SK-N-SH treated with all-trans-retinoic acid at 6 μM for 48 hours (cell line): ENCODE results near the gene HSD17B1.

ENCODE experiments used
- ATAC-seq: fragments of 200-7000 bp; cut with Tn5 transposase; 3 replicates; pipeline ENCODE4 v1.9.1; 2020; ENCODE audit warnings: mild to moderate bottlenecking, moderate library complexity
- ARNTL ChIP-seq: fragments of 450-650 bp; formaldehyde crosslinking; IDR thresholded peaks from 2 replicates; pipeline ENCODE4 v1.5.0; 2020; ENCODE audit warnings: low read depth, mild to moderate bottlenecking, moderate library complexity, borderline replicate concordance
- BACH2 ChIP-seq: fragments of 250-450 bp; sonication (Bioruptor Pico); IDR thresholded peaks from 2 replicates; pipeline ENCODE4 v1.9.0; 2021; ENCODE audit warnings: mild to moderate bottlenecking, borderline replicate concordance
- CSDC2 ChIP-seq: fragments of 250-450 bp; sonication (Bioruptor Pico); IDR thresholded peaks from 2 replicates; pipeline ENCODE4 v1.5.0; 2020; ENCODE audit warnings: mild to moderate bottlenecking, moderate library complexity
- CSRNP3 ChIP-seq: fragments of 250-450 bp; sonication (Bioruptor Pico); IDR thresholded peaks from 2 replicates; pipeline ENCODE4 v1.5.1; 2021; ENCODE audit warnings: mild to moderate bottlenecking, moderate library complexity
- ESRRG ChIP-seq: fragments of 250-450 bp; sonication (Bioruptor Pico); IDR thresholded peaks from 2 replicates; pipeline ENCODE4 v1.6.1; 2021; ENCODE audit warnings: mild to moderate bottlenecking
- GLIS3 ChIP-seq: fragments of 250-450 bp; sonication (Bioruptor Pico); IDR thresholded peaks from 2 replicates; pipeline ENCODE4 v1.5.0; 2020; ENCODE audit warnings: mild to moderate bottlenecking, moderate library complexity
- ISL1 ChIP-seq: fragments of 250-450 bp; sonication (Bioruptor Pico); IDR thresholded peaks from 2 replicates; pipeline ENCODE4 v2.1.2; 2022; ENCODE audit warnings: mild to moderate bottlenecking, moderate library complexity
- OSR1 ChIP-seq: fragments of 250-450 bp; sonication (Bioruptor Pico); IDR thresholded peaks from 2 replicates; pipeline ENCODE4 v1.8.0; 2022; ENCODE audit warnings: moderate library complexity, mild to moderate bottlenecking, inconsistent platforms
- POU6F1 ChIP-seq: fragments of 250-450 bp; sonication (Bioruptor Pico); IDR thresholded peaks from 2 replicates; pipeline ENCODE4 v1.8.0; 2021; ENCODE audit warnings: low read depth, mild to moderate bottlenecking, moderate library complexity, borderline replicate concordance
- PPARA ChIP-seq: fragments of 250-450 bp; sonication (Bioruptor Pico); IDR thresholded peaks from 2 replicates; pipeline ENCODE4 v1.5.0; 2020; ENCODE audit warnings: mild to moderate bottlenecking, borderline replicate concordance
- TCF4 ChIP-seq: fragments of 250-450 bp; sonication (Bioruptor Pico); IDR thresholded peaks from 2 replicates; pipeline ENCODE4 v1.8.0; 2021; ENCODE audit warnings: mild to moderate bottlenecking, moderate library complexity, borderline replicate concordance
- TOX ChIP-seq: fragments of 250-450 bp; sonication (Bioruptor Pico); IDR thresholded peaks from 2 replicates; pipeline ENCODE4 v1.8.0; 2021; ENCODE audit warnings: mild to moderate bottlenecking, moderate library complexity, borderline replicate concordance
- ZFP3 ChIP-seq: fragments of 250-450 bp; sonication (Bioruptor Pico); IDR thresholded peaks from 2 replicates; pipeline ENCODE4 v1.5.0; 2020; ENCODE audit warnings: mild to moderate bottlenecking, moderate library complexity
- ZFP30 ChIP-seq: fragments of 450-650 bp; formaldehyde crosslinking; IDR thresholded peaks from 2 replicates; pipeline ENCODE4 v1.5.0; 2022; ENCODE audit warnings: mild to moderate bottlenecking, moderate library complexity
- ZNF565 ChIP-seq: fragments of 450-650 bp; formaldehyde crosslinking; conservative IDR thresholded peaks from 2 replicates; pipeline ENCODE4 v1.5.0; 2020; ENCODE audit warnings: low read depth, mild to moderate bottlenecking, moderate library complexity
- ZNF8 ChIP-seq: fragments of 450-650 bp; formaldehyde crosslinking; IDR thresholded peaks from 2 replicates; pipeline ENCODE4 v1.5.0; 2020; ENCODE audit warnings: mild to moderate bottlenecking, moderate library complexity
- TF ChIP-seq, protein P1 (sequence below): fragments of 250-450 bp; sonication (Bioruptor Pico); IDR thresholded peaks from 2 replicates; pipeline ENCODE4 v1.8.0; 2020; ENCODE audit warnings: mild to moderate bottlenecking, moderate library complexity, borderline replicate concordance

Gene HSD17B1

GRCh38 chr17:42547001-42547461, 5.7 kb upstream of the HSD17B1 start:
- ATAC-seq, result peak; percentile 12
- TF ChIP-seq CSDC2 (no peak), CSRNP3 (no peak), ZFP30 (CRISPR knock-in tag) (no peak), ARNTL (CRISPR knock-in tag) (no peak), TOX (no peak), GLIS3 (CRISPR knock-in tag) (no peak), ESRRG (CRISPR knock-in tag) (no peak), ZNF565 (CRISPR knock-in tag) (no peak)
- TF ChIP-seq, protein P1, sequence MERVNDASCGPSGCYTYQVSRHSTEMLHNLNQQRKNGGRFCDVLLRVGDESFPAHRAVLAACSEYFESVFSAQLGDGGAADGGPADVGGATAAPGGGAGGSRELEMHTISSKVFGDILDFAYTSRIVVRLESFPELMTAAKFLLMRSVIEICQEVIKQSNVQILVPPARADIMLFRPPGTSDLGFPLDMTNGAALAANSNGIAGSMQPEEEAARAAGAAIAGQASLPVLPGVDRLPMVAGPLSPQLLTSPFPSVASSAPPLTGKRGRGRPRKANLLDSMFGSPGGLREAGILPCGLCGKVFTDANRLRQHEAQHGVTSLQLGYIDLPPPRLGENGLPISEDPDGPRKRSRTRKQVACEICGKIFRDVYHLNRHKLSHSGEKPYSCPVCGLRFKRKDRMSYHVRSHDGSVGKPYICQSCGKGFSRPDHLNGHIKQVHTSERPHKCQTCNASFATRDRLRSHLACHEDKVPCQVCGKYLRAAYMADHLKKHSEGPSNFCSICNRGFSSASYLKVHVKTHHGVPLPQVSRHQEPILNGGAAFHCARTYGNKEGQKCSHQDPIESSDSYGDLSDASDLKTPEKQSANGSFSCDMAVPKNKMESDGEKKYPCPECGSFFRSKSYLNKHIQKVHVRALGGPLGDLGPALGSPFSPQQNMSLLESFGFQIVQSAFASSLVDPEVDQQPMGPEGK, result no peak

DNA sequence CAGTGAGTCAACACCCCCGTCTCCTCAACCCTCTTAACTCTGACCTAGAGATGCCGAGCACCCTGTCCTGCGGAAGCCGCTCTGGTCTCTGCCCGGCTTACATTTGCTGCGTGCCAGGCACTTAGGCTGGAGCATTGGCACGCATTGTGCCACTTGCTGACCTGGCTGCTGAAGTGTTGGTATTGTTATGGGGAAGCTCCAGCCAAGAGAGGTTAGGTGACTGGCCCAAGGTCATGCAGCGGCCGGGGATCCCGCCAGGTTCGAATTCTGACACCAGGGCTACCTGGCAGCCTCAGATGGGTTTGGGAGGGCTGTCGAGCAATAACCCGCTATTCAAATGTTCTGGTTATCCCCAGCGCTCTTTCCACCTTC, 5.0 kb upstream of the HSD17B1 start:
- no peak for TF ChIP-seq ISL1 (CRISPR knock-in tag)
- no peak for ATAC-seq

GRCh38 chr17:42548070-42548837, 4.5 kb upstream of the HSD17B1 start:
- no peak for ATAC-seq
- TF ChIP-seq, protein P1, result no peak
- TF ChIP-seq TOX (no peak), CSRNP3 (no peak), ZFP3 (CRISPR knock-in tag) (no peak), ARNTL (CRISPR knock-in tag) (no peak), BACH2 (CRISPR knock-in tag) (no peak), TCF4 (CRISPR knock-in tag) (no peak), OSR1 (CRISPR knock-in tag) (no peak), POU6F1 (CRISPR knock-in tag) (no peak)

DNA sequence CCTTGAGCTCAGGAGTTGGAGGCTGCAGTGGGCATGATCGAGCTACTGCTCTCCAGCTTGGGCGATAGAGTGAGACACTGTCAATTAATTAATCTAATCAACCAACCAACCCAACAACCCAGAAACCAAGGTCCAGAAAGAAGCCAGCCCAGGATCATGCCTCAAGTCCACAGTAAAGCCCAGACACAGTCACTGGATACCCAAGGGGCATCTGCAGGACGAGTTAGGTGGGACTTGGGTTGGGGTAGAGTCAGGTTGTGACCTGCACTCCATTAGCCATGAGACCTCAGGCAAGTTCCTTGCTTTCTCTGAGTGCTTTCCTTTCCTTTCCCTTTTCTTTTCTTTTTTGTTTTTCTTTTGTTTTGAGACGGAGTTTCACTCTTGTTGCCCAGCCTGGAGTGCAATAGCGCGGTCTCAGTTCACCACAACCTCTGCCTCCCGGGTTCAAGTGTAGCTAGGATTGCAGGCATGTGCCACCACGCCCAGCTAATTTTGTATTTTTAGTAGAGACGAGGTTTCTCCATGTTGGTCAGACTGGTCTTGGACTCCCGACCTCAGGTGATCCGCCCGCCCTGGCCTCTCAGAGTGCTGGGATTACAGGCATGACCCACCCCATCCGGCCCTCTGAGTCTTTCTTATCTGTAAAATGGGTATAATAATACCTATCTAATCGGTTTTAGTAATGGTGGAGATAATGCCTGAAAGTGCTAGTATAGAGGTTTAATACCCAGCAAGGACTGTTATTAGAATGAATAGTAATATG, 3.5 kb upstream of the HSD17B1 start:
- TF ChIP-seq ZFP3 (CRISPR knock-in tag), result no peak
- TF ChIP-seq TOX, result no peak
- TF ChIP-seq PPARA, result no peak
- no peak for TF ChIP-seq ZNF8 (CRISPR knock-in tag)
- no peak for ATAC-seq
